Stimulated activated CD8-positive, alpha-beta memory T cell treated with anti-CD3 and anti-CD28 coated beads, Interleukin-15, amount 100 ng/mL, for 1 hour (primary cell): ENCODE results near the gene WNT9B.

Source experiments
- DNase-seq: peaks from one replicate; pipeline ENCODE4 v3.0.0-alpha.2; 2020; ENCODE audit warnings: low read depth

WNT9B gene

GRCh38 chr17:46857600-46857999 lies 6.2 kb downstream of the WNT9B start:
- DNase-seq: no peak

GRCh38 chr17:46859996-46860395 lies 8.6 kb downstream of the WNT9B start:
- DNase-seq: no peak

DNA sequence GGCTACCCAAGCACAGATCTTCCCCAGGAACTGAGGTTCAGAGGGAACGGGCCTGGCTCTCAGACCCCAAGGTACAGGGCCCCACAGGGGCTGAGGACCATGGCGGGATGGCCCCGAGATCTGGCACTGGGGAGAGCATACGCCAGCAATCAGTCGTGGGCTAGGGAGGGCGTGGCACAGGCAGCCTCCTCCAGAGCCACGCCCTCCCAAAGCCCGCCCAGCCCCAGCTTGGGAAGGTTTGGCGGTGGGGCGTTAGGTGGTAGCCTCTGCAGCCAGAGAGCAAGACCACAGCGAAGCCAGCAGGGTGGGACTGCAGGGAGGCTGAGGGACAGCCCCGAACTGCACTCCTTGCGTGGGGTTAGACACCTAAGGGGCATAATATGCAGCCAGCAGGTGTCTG lies 11.6 kb downstream of the WNT9B start:
- no peak for DNase-seq

GRCh38 chr17:46863383-46864121 lies 12.2 kb downstream of the WNT9B start:
- DNase-seq: no peak

DNA sequence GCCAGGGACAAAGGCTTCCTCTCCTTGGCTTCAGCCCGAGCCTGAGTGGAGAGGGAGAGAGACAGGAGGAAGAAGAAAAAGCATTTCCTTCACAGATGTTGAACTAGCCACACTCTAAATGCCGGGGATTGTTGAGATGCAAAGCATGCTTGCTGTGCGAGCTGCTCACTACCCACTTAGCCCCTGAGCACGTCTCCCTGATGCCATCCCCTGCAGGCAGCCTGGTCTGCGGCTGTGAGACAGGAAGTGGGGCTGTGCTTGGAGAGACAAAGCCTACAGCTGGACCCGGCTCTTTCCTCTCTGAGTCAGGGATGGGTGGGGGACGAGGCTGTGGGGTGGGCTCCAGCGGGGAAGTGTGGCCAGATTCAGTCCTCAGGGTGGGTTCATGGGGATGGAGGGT lies 13.7 kb downstream of the WNT9B start:
- DNase-seq: no peak

DNA sequence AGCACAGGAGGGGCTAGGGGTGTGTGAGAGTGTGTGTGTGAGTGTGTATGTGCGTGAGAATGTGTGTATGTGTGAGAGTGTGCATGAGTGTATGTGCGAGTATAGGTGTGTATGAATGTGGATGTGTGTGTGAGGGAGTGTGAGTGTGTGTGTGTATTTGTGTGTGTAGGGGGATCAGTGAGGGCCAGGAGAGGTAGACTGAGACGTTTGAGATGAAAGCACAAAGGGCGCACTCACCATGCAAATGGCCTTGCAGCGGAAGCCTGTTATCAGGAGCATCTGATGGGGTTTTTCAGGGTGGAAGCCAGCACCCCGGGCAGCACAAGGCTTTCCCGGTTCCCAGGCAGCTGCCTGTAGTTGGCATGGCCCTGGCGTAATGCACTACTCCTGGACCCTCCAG lies 14.9 kb downstream of the WNT9B start:
- no peak for DNase-seq

- DNase-seq: no peak
Measured at GRCh38 chr17:46866747-46867146, 15.4 kb downstream of the WNT9B start.

GRCh38 chr17:46868689-46869187 lies 17.4 kb downstream of the WNT9B start:
- DNase-seq: no peak

- no peak for DNase-seq
Measured at GRCh38 chr17:46869296-46869695, 17.9 kb downstream of the WNT9B start.

- no peak for DNase-seq
Measured at GRCh38 chr17:46869975-46870803, 18.8 kb downstream of the WNT9B start.

GRCh38 chr17:46872421-46872820 lies 21.0 kb downstream of the WNT9B start:
- no peak for DNase-seq

GRCh38 chr17:46873941-46874645 lies 22.7 kb downstream of the WNT9B start:
- DNase-seq: no peak

DNA sequence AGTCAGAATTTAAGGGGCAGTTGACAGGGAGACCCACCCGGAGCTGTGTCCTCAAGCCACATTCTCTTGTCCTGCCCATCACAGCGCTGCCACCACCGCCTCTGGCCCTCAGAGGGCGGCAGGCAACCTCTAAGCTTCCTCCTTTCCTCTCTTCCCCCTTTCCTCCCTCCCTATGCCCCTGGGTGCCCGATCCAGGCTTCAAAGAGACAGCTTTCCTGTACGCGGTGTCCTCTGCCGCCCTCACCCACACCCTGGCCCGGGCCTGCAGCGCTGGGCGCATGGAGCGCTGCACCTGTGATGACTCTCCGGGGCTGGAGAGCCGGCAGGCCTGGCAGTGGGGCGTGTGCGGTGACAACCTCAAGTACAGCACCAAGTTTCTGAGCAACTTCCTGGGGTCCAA lies 23.5 kb downstream of the WNT9B start:
- DNase-seq: no peak

DNA sequence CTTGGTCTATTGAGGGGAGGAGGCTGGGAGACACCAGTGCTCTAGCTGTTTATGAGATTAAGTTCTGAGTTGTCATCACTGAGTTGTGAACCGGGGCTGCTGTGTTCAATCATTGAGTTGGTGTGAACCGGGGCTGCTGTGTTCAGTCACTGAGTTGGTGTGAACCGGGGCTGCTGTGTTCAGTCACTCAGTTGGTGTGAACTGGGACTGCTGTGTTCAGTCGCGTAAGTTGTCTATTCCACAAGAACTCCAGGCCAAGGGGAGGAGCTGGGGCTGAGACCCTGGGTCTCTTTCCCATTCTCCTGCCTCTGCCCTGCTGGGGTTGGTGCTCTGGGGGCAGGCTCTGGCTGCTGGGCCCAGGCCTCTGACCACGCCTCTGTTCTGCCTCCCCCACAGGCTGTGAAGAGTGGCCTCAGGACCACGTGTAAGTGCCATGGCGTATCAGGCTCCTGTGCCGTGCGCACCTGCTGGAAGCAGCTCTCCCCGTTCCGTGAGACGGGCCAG lies 24.5 kb downstream of the WNT9B start:
- DNase-seq: no peak

DNA sequence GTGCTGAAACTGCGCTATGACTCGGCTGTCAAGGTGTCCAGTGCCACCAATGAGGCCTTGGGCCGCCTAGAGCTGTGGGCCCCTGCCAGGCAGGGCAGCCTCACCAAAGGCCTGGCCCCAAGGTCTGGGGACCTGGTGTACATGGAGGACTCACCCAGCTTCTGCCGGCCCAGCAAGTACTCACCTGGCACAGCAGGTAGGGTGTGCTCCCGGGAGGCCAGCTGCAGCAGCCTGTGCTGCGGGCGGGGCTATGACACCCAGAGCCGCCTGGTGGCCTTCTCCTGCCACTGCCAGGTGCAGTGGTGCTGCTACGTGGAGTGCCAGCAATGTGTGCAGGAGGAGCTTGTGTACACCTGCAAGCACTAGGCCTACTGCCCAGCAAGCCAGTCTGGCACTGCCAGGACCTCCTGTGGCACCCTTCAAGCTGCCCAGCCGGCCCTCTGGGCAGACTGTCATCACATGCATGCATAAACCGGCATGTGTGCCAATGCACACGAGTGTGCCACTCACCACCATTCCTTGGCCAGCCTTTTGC lies 25.0 kb downstream of the WNT9B start:
- DNase-seq: no peak

DNA sequence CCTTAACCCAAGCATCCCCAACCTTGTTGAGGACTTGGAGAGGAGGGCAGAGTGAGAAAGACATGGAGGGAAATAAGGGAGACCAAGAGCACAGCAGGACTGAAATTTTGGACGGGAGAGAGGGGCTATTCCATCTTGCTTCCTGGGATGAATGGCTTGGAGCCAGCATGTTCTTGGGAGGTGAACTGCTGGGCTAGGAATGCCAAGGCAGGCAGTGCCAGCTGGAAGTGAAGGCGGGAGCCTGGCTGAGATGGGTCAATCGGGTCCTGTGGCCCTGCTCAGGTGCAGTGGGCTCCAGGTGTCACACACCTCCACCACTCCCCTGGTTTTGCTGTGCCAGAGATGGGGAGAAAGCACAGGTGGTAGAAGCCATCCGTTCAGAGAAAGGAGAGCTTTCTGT lies 25.5 kb downstream of the WNT9B start:
- DNase-seq: no peak

GRCh38 chr17:46877466-46877865 lies 26.1 kb downstream of the WNT9B start:
- DNase-seq: no peak

- DNase-seq: no peak
Measured at GRCh38 chr17:46878055-46878454, 26.7 kb downstream of the WNT9B start.

DNA sequence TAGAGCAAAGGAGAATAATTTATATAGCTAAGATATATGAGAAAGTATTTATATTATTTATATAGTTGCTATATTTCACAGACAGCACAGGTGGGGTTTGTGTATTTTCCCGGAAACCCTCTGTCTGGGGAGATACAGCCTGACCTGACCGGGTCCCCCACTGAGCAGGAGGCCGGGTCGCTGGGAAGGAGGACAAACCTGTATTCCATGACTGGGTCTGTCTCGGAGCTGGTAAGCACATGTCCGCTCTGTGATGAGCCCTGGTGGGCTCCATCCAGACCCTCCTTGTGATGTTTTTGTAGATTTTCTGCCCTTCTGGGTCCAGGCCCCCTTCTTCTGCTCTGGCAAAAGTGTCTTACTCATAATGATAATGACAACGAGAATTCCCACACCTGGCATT lies 27.7 kb downstream of the WNT9B start:
- no peak for DNase-seq

GRCh38 chr17:46881015-46881414 lies 29.6 kb downstream of the WNT9B start:
- DNase-seq: no peak

DNA sequence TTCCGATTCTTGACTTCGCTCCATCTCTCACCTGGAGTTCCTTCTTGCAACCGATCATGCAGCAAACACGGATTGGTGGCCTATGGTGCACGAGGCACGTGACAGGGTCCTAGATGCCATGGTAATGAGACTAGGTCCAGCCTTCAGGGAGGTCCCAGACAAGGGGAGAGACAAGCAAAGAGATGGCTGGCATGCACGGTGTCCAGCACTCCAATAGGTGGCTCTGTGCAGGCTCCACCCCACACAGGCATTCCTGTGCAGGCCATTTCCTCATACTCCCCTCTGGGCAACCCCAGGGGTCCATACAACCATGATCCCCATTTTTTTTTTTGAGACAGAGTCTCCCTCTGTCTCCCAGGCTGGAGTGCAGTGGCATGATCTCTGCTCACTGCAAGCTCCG lies 31.3 kb downstream of the WNT9B start:
- DNase-seq: no peak

GRCh38 chr17:46883871-46884520 lies 32.6 kb downstream of the WNT9B start:
- DNase-seq: no peak
